IMR-90 (cell line): ENCODE measurements around the gene SLC9A9. TPM values are rescaled to one million over a fixed set of nuclear protein-coding genes. Genes with fewer than 3 reads are reported as not detected.

Source experiments
- ATAC-seq: fragments of 200-7000 bp; cut with Tn5 transposase; 2 replicates; pipeline ENCODE4 v1.9.1; 2020; ENCODE audit warnings: low read depth, mild to moderate bottlenecking, moderate library complexity
- BruUV-seq: library from RNA; stranded (reverse); fragments of 400-500 nt; replicated peaks from 2 replicates; lab custom pipeline; 2021; lab: Mats Ljungman, UMichigan
- CTCF ChIA-PET: fragments of 300-600 bp; formaldehyde crosslinking; extraction: SDS; loops from one replicate; lab custom pipeline; 2021; ENCODE audit warnings: antibody characterized with exemption; lab: Yijun Ruan, JAX
- POLR2A ChIA-PET: fragments of 300-600 bp; sonication (Branson Sonifier 250); formaldehyde crosslinking; loops from one replicate; lab custom pipeline; 2022; ENCODE audit warnings: antibody characterized with exemption; ENCODE audit not compliant: unreplicated experiment; lab: Charles Lee
- DNase-seq: peaks from one replicate; pipeline ENCODE4 v3.0.0; 2013
- H2AFZ ChIP-seq: replicated peaks from 2 replicates; pipeline ENCODE3; 2013; ENCODE audit warnings: low read length, mild to moderate bottlenecking; ENCODE audit not compliant: poor library complexity
- H2AK5ac ChIP-seq: 2 replicates; pipeline ENCODE4 v1.6.1; 2013; ENCODE audit warnings: low read depth, low read length, inconsistent platforms
- H2AK9ac ChIP-seq: replicated peaks from 2 replicates; pipeline ENCODE3; 2013; ENCODE audit warnings: mild to moderate bottlenecking, low read depth, low read length, moderate library complexity; ENCODE audit not compliant: poor library complexity
- H2BK120ac ChIP-seq: 2 replicates; pipeline ENCODE4 v1.6.1; 2013; ENCODE audit warnings: low read depth, low read length, inconsistent platforms
- H2BK15ac ChIP-seq: 3 replicates; pipeline ENCODE4 v1.6.1; 2013; ENCODE audit warnings: low read depth, low read length, inconsistent platforms
- H2BK20ac ChIP-seq: 2 replicates; pipeline ENCODE4 v1.6.1; 2013; ENCODE audit warnings: low read depth, mild to moderate bottlenecking, inconsistent platforms, low read length, moderate library complexity
- H2BK5ac ChIP-seq: 2 replicates; pipeline ENCODE4 v1.6.1; 2013; ENCODE audit warnings: mild to moderate bottlenecking, low read depth, low read length, inconsistent platforms; ENCODE audit not compliant: poor library complexity, severe bottlenecking
- H3K14ac ChIP-seq: replicated peaks from 2 replicates; pipeline ENCODE4 v1.6.1; 2013; ENCODE audit warnings: low read depth, low read length, inconsistent platforms
- H3K18ac ChIP-seq: 2 replicates; pipeline ENCODE4 v1.6.1; 2013; ENCODE audit warnings: low read depth, low read length, control low read depth
- H3K23ac ChIP-seq: 2 replicates; pipeline ENCODE4 v1.6.1; 2013; ENCODE audit warnings: low read depth, low read length, inconsistent platforms
- H3K27ac ChIP-seq: 2 replicates; pipeline ENCODE4 v1.5.1; 2013; ENCODE audit warnings: mild to moderate bottlenecking, control low read depth, low read length; ENCODE audit not compliant: insufficient read depth
- H3K27me3 ChIP-seq: 2 replicates; pipeline ENCODE4 v1.6.1; 2013; ENCODE audit warnings: low read length; ENCODE audit not compliant: control insufficient read depth, insufficient read depth
- H3K36me3 ChIP-seq: 2 replicates; pipeline ENCODE4 v1.6.1; 2013; ENCODE audit warnings: low read length, mixed read lengths; ENCODE audit not compliant: control insufficient read depth, insufficient read depth
- H3K4ac ChIP-seq: 2 replicates; pipeline ENCODE4 v1.6.1; 2013; ENCODE audit warnings: low read depth, low read length, inconsistent platforms
- H3K4me1 ChIP-seq: 2 replicates; pipeline ENCODE4 v1.6.1; 2013; ENCODE audit warnings: low read length, mixed read lengths; ENCODE audit not compliant: control insufficient read depth, insufficient read depth
- H3K4me2 ChIP-seq: 2 replicates; pipeline ENCODE4 v1.6.1; 2013; ENCODE audit warnings: low read depth, mild to moderate bottlenecking, control low read depth, low read length, moderate library complexity
- H3K4me3 ChIP-seq: 2 replicates; pipeline ENCODE4 v1.5.1; 2013; ENCODE audit warnings: low read depth, mild to moderate bottlenecking, control low read depth, low read length, moderate library complexity; ENCODE audit not compliant: insufficient read depth
- H3K56ac ChIP-seq: 2 replicates; pipeline ENCODE4 v1.6.1; 2013; ENCODE audit warnings: low read length, inconsistent platforms; ENCODE audit not compliant: insufficient read depth; ENCODE audit errors: extremely low read depth
- H3K79me1 ChIP-seq, 2 experiments: 2 replicates each; pipeline ENCODE4 v1.6.1; 2013; ENCODE audit warnings: low read length in 2 of 2, inconsistent platforms in 1 of 2, low read depth in 1 of 2
- H3K9ac ChIP-seq: 2 replicates; pipeline ENCODE4 v1.6.1; 2013; ENCODE audit warnings: low read depth, low read length, control low read depth
- H3K9me1 ChIP-seq: 2 replicates; pipeline ENCODE4 v1.6.1; 2013; ENCODE audit warnings: low read length, inconsistent platforms; ENCODE audit not compliant: insufficient read depth
- H3K9me3 ChIP-seq: 2 replicates; pipeline ENCODE4 v1.6.1; 2013; ENCODE audit warnings: low read length; ENCODE audit not compliant: control insufficient read depth, insufficient read depth
- H4K20me1 ChIP-seq: 2 replicates; pipeline ENCODE4 v1.6.1; 2013; ENCODE audit warnings: low read length, inconsistent platforms; ENCODE audit not compliant: insufficient read depth
- H4K5ac ChIP-seq: 2 replicates; pipeline ENCODE4 v1.6.1; 2013; ENCODE audit warnings: mild to moderate bottlenecking, low read depth, low read length, control low read depth
- H4K8ac ChIP-seq, 2 experiments: 2 replicates each; pipeline ENCODE4 v1.6.1; 2013; ENCODE audit warnings: low read depth in 2 of 2, low read length in 2 of 2, control low read depth in 1 of 2, inconsistent platforms in 1 of 2
- H4K91ac ChIP-seq: 2 replicates; pipeline ENCODE4 v1.6.1; 2013; ENCODE audit warnings: low read depth, low read length, inconsistent platforms; ENCODE audit not compliant: insufficient read depth
- BHLHE40 ChIP-seq: fragments of 150-350 bp; IDR thresholded peaks from 2 replicates; pipeline ENCODE4 v1.6.1; 2016; ENCODE audit warnings: mild to moderate bottlenecking, low read depth, low read length
- CEBPB ChIP-seq: IDR thresholded peaks from 2 replicates; pipeline ENCODE4 v1.6.1; 2012; ENCODE audit warnings: low read depth, low read length, improper control_type of control experiment
- CHD1 ChIP-seq: IDR thresholded peaks from 2 replicates; pipeline ENCODE4 v1.6.1; 2012; ENCODE audit warnings: low read depth, low read length, improper control_type of control experiment
- CTCF ChIP-seq: conservative IDR thresholded peaks from 2 replicates; pipeline ENCODE4 v1.5.1; 2012; ENCODE audit warnings: mild to moderate bottlenecking, low read depth, low read length, improper control_type of control experiment
- ELK1 ChIP-seq: fragments of 150-350 bp; IDR thresholded peaks from 2 replicates; pipeline ENCODE4 v1.6.1; 2016; ENCODE audit warnings: low read depth, mild to moderate bottlenecking, low read length, moderate library complexity, borderline replicate concordance
- FOS ChIP-seq: fragments of 150-350 bp; IDR thresholded peaks from 2 replicates; pipeline ENCODE4 v1.6.1; 2016; ENCODE audit warnings: low read depth, low read length
- MAZ ChIP-seq: IDR thresholded peaks from 2 replicates; pipeline ENCODE4 v1.6.1; 2012; ENCODE audit warnings: low read depth, mild to moderate bottlenecking, low read length, improper control_type of control experiment, moderate library complexity, borderline replicate concordance
- NFE2L2 ChIP-seq: fragments of 150-350 bp; IDR thresholded peaks from 2 replicates; pipeline ENCODE4 v1.6.1; 2016; ENCODE audit warnings: low read depth, mild to moderate bottlenecking, low read length
- POLR2A ChIP-seq: IDR thresholded peaks from 2 replicates; pipeline ENCODE4 v1.6.1; 2012; ENCODE audit warnings: mild to moderate bottlenecking, low read depth, low read length
- SMC3 ChIP-seq: fragments of 150-350 bp; IDR thresholded peaks from 2 replicates; pipeline ENCODE4 v1.6.1; 2016; ENCODE audit warnings: low read depth, mild to moderate bottlenecking, antibody characterized with exemption, low read length, moderate library complexity
- USF2 ChIP-seq: fragments of 150-350 bp; IDR thresholded peaks from 2 replicates; pipeline ENCODE4 v1.6.1; 2017; ENCODE audit warnings: mild to moderate bottlenecking, antibody characterized with exemption, low read length, low read depth
- WGBS, 2 experiments: methylation state at CpG; one replicate each; pipeline versions ENCODE4 v1.1.5 to v1.1.7; 2013; ENCODE audit warnings: missing lambda C conversion rate in 2 of 2; ENCODE audit not compliant: insufficient read length in 1 of 2; ENCODE audit errors: extremely low coverage in 2 of 2; 5-methylcytosine and 5-hydroxymethylcytosine counted together
- dilution Hi-C: fragments of 300-500 bp; cut with HindIII; formaldehyde crosslinking; loops from one replicate; pipeline ENCODE4 v1.14.3; 2018; ENCODE audit warnings: low sequenced_read_pairs; ENCODE audit not compliant: unreplicated experiment
- in situ Hi-C: fragments of 300-500 bp; cut with MboI; formaldehyde crosslinking; loops from 3 replicates; pipeline ENCODE4 v1.14.3; 2019; ENCODE audit warnings: low sequenced_read_pairs, inconsistent platforms, mixed read lengths
- intact Hi-C: fragments of 100-400 bp; cut with micrococcal nuclease; formaldehyde crosslinking; loops from 2 replicates; pipeline ENCODE4 v1.10.0; 2022
- polyA plus RNA-seq, 3 experiments: library from polyadenylated mRNA; depleted of rRNA; stranded (reverse); fragments of >200 nt; gene quantifications; 2 replicates each; pipeline ENCODE4 v1.2.3, GENCODE V29; 2012; ENCODE audit warnings: low replicate concordance in 1 of 3
- total RNA-seq: library from RNA; depleted of rRNA; stranded (reverse); fragments of >200 nt; gene quantifications from 2 replicates; pipeline ENCODE4 v1.2.3, GENCODE V29; 2012

The SLC9A9 gene
- total and polyA plus RNA-seq, 2 of the 4 experiments (the other 2 are of a cell fraction) = 1.4 to 2.3 TPM

- H2BK20ac ChIP-seq = no peak overlapping the region
- ATAC-seq (no peak), DNase-seq (no peak)
- H3K23ac ChIP-seq = no peak overlapping the region
- no peaks in the 10 kb centered on the region for H3K36me3 ChIP-seq
- no peaks in the 10 kb centered on the region for H3K9me3 ChIP-seq
- H4K8ac ChIP-seq = no peak overlapping the region
- H2BK5ac ChIP-seq = no peak overlapping the region
- no peak overlapping the region for H3K9ac ChIP-seq
- no peak overlapping the region for H3K18ac ChIP-seq
- H3K14ac ChIP-seq = no peak overlapping the region
- H4K5ac ChIP-seq = no peak overlapping the region
- H3K27me3 ChIP-seq = no peaks in the 10 kb centered on the region
- H4K20me1 ChIP-seq = no peaks in the 10 kb centered on the region
- intact Hi-C loops (no loop called here), dilution Hi-C loops (no loop called here), in situ Hi-C loops (no loop called here)
- H2AK5ac ChIP-seq = no peak overlapping the region
- no peaks in the 10 kb centered on the region for H3K79me1 ChIP-seq
- no peak overlapping the region for H3K4me2 ChIP-seq
- CTCF ChIA-PET = no interaction called here
- H3K9me1 ChIP-seq = no peaks in the 10 kb centered on the region
- no peak overlapping the region for H3K56ac ChIP-seq
- POLR2A ChIA-PET = no interaction called here
- H3K27ac ChIP-seq = no peak overlapping the region
- H2AK9ac ChIP-seq = no peak overlapping the region
- H3K4ac ChIP-seq = no peak overlapping the region
- H3K4me1 ChIP-seq = no peaks in the 10 kb centered on the region
- BruUV-seq = no TSS peak
- no peak overlapping the region for H2AFZ ChIP-seq
- H2BK120ac ChIP-seq = no peak overlapping the region
- no peak overlapping the region for H2BK15ac ChIP-seq
- TF ChIP-seq USF2 (no peak), SMC3 (no peak), NFE2L2 (no peak), CTCF (no peak), CHD1 (no peak), POLR2A (no peak), CEBPB (no peak), ELK1 (no peak), BHLHE40 (no peak), FOS (no peak), MAZ (no peak)
- whole genome bisulfite sequencing, 2 experiments = no CpG with 5 or more reads among the region's 3 CpGs
- H3K4me3 ChIP-seq = no peak overlapping the region
- no peak overlapping the region for H4K91ac ChIP-seq
Measured at GRCh38 chr3:143269741-143270140, 578.5 kb downstream of the SLC9A9 start.
